ENCODE results near the gene HENMT1.
"Not testable (repeated sequence)": the region's sequence is repeated elsewhere in the genome, so short reads cannot be mapped to it uniquely, and the experiment has no call there.

Gene HENMT1

DNA sequence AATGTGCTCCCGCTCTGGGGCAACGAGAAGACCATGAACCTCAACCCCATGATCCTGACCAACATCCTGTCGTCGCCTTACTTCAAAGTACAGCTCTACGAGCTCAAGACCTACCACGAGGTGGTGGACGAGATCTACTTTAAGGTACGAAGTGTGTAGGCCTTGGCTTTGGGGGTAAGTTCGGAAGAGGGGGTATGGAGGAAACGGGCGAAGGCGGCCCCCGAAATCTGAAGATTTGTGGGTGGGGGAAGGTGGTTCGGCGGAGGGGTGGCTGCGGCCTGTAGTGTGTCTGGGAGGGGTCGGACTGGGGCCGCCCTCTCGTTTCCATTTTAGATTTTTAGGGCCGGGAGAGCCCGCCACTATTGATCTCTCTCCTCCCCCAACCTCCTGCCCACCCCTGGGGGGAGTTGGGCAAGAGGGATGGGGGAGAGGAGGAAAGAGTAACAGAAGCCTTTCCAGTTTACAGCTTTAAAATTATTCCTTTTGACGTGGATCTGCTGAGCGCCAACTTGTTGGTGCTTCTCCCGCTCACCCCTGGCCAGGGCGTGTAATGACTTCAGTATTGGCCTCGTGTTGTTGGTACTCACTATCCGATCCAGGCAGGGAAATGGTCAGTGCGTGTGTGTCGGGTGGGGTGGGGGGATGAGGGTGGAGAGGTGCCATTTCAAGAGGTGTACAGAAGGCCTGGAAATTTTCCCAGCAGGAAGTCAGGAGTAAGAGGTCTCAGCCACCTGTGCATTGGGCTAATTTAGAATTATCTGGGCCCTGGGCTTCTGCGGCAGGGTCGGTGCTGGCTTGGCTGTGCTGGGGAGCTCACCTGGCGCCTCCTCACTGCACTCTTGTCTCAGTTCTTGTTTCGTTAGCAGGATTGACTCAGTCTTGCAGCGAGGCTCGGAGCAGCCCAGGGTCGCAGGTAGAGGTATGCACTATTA is 32.1 kb upstream of the HENMT1 start:
- H3K4me1 ChIP-seq (ENCODE audit: control insufficient read depth in 1 of 2, insufficient read depth in 2 of 2, low read length in 2 of 2) = peaks cover 16 to 30% of the 10 kb centered on the region in 2 donors
- peak overlapping the region; percentile 97 for H3K27ac ChIP-seq (ENCODE audit: low read length)
- no peaks in the 10 kb centered on the region for H3K27me3 ChIP-seq (ENCODE audit: low read depth, low read length)
- H3K4me3 ChIP-seq (ENCODE audit: low read depth in 1 of 2, low read length in 2 of 2) = peak overlapping the region; percentile 94 to 96
- H3K9me3 ChIP-seq (ENCODE audit: control insufficient read depth in 1 of 2, low read length in 2 of 2) = no peaks in the 10 kb centered on the region
- H3K36me3 ChIP-seq (ENCODE audit: control insufficient read depth in 1 of 2, insufficient read depth in 2 of 2, low read length in 2 of 2) = peaks cover 23 to 25% of the 10 kb centered on the region in 2 donors

DNA sequence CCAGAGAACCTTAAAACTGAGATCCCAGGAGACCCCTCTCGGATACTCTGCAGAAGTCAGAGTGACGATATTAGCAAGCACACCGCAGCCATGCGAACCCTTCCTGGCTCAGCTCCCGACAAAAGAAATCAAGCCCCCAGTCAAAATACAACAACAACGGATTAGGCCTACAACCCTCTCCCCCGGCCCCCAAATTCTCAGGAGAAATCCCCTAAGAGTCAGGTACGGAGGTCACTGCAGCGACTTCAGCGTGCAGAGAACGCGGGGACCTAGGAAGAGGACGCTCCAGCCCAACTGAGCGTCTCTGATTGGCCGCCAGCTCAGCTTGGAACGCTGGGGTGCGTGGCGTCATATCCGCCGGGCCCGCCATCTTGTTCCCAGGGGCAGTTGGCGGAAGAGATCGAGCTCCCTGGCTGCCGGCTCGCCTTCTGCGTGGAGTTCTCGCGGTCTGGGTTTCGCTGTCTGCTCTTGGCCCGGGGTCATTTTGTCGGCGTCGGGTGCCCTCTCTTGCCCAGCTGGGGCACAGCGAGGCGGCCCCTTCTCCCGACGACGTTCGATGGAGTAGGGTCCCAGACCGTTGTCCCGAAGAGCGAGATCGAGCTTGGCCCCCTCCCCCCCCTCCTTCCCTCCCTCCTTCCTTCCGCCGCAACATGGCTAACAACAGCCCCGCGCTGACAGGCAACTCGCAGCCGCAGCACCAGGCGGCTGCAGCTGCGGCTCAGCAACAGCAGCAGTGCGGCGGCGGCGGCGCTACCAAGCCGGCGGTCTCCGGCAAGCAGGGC is 31.2 kb upstream of the HENMT1 start, which contains the start of gene PRPF38B:
Gene PRPF38B, plus strand, starts transcription at position 369 of the 782 bp plus-strand sequence. Its CDS starts 282 bp downstream, at position 651.
- H3K36me3 ChIP-seq (ENCODE audit: control insufficient read depth in 1 of 2, insufficient read depth in 2 of 2, low read length in 2 of 2) = peaks cover 15 to 17% of the 10 kb centered on the region in 2 donors
- no peaks in the 10 kb centered on the region for H3K27me3 ChIP-seq (ENCODE audit: low read depth, low read length)
- peaks cover 16 to 30% of the 10 kb centered on the region in 2 donors for H3K4me1 ChIP-seq (ENCODE audit: control insufficient read depth in 1 of 2, insufficient read depth in 2 of 2, low read length in 2 of 2)
- peak within 1 kb of the TSS; percentile 97 for H3K27ac ChIP-seq (ENCODE audit: low read length)
- peak within 1 kb of the TSS; percentile 94 to 96 for H3K4me3 ChIP-seq (ENCODE audit: low read depth in 1 of 2, low read length in 2 of 2)
- H3K9me3 ChIP-seq (ENCODE audit: control insufficient read depth in 1 of 2, low read length in 2 of 2) = no peaks in the 10 kb centered on the region

DNA sequence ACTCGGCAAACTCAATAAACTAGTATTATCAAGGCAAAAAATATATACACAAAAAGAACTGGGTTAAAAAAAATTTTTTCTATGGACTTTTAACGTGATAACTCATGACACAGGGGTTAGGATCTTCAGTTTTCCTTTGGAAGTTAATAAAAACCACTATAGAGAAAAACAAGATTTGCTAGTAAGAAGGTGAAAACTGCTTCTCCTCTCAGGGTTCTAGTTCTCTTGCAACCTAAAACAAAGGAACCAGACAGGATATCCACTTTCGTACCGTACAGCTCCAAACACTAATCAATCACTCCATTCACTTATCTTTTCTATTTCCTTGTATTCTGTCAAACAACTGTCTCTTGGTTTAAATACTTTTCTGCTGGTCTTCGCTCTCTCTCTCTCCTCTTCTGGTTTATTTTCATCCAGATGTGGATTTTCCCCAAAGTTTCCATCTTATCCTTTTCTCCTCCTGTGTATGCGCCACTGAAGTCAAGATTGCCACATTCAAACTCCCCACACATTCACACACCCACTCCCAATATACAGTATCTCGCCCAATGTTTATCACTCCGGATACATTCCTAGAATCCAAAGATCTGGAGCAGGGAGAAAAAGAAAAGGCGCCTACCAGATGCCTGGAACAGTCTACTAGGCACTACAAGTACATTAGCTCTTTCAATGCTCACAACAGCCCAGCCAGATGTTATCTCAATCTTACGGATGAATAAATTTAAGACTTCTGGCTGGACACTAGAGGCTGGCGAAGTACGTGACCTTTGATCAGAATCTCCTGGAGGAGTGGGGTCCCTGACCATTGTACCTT is 30.4 kb upstream of the HENMT1 start:
- Histone ChIP-seq H3K36me3 (ENCODE audit: control insufficient read depth in 1 of 2, insufficient read depth in 2 of 2, low read length in 2 of 2) (peaks cover 7 to 9% of the 10 kb centered on the region in 2 donors), H3K27me3 (ENCODE audit: low read depth, low read length) (no peaks in the 10 kb centered on the region), H3K4me1 (ENCODE audit: control insufficient read depth in 1 of 2, insufficient read depth in 2 of 2, low read length in 2 of 2) (peaks cover 16 to 30% of the 10 kb centered on the region in 2 donors), H3K4me3 (ENCODE audit: low read depth in 1 of 2, low read length in 2 of 2) (peak overlapping the region; percentile 94 to 96), H3K9me3 (ENCODE audit: control insufficient read depth in 1 of 2, low read length in 2 of 2) (no peaks in the 10 kb centered on the region), H3K27ac (ENCODE audit: low read length) (peak overlapping the region; percentile 97)

DNA sequence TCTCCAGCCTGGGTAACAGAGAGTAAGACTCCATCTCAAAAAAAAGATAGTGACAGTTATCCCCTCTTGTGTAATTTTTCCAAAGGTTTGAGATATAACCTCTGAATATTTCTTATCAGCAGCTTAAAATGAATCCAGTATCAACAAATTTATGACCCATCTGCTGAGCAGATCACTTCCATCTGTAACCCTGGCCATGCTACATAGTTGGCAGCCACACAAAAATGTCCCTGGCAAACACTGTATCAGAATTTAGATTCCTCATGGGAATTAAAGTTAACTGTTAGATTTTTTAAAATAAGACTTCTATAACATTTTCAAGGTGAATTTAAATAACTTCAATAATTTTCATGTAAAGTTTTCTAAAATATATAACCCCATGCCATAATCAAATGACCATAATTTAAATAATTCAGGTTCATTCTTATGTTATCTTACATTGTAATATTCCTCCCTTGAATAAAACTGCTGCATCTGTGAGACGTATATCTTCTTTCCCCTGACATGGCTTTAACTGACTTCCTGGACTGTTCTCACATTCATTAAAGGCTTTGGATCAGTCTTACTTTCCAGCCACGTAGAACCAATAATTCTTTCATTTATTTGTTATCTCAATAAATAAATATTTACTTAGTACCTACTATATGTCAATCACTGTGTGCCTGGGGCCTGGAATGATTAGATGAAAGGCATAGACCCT is 25.9 kb upstream of the HENMT1 start:
- H3K4me1 ChIP-seq (ENCODE audit: control insufficient read depth in 1 of 2, insufficient read depth in 2 of 2, low read length in 2 of 2) = peaks cover 5 to 8% of the 10 kb centered on the region in 2 donors
- no peaks in the 10 kb centered on the region for H3K27me3 ChIP-seq (ENCODE audit: low read depth, low read length)
- no peak overlapping the region for H3K27ac ChIP-seq (ENCODE audit: low read length)

DNA sequence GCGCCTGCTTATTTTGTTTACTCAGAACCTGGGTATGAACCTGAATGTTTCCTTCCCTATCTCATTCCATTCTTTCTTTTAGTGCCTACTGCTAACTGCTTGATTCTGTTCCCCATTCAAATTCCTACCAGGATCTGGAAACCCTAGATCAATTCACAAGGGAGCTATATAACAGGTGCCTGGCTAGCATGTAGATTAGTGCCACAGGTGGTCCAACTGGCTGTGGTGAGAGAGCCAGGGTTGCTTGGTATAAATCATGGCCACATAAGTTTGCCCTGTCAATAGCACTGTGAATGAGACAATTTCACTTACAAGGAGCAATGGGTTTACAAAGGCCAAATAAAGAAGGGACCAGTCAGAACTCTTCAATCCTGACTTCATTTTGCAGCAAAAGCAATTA is 24.6 kb upstream of the HENMT1 start:
- Histone ChIP-seq H3K27me3 (ENCODE audit: low read depth, low read length) (no peaks in the 10 kb centered on the region), H3K4me1 (ENCODE audit: control insufficient read depth in 1 of 2, insufficient read depth in 2 of 2, low read length in 2 of 2) (no peaks in the 10 kb centered on the region), H3K36me3 (ENCODE audit: control insufficient read depth in 1 of 2, insufficient read depth in 2 of 2, low read length in 2 of 2) (no peaks in the 10 kb centered on the region), H3K27ac (ENCODE audit: low read length) (no peak overlapping the region), H3K9me3 (ENCODE audit: control insufficient read depth in 1 of 2, low read length in 2 of 2) (no peaks in the 10 kb centered on the region), H3K4me3 (ENCODE audit: low read depth in 1 of 2, low read length in 2 of 2) (no peak overlapping the region)

More for the DNA sequence above, 25.9 kb upstream of the HENMT1 start:
- Histone ChIP-seq H3K36me3 (ENCODE audit: control insufficient read depth in 1 of 2, insufficient read depth in 2 of 2, low read length in 2 of 2) (no peaks in the 10 kb centered on the region), H3K4me3 (ENCODE audit: low read depth in 1 of 2, low read length in 2 of 2) (no peak overlapping the region), H3K9me3 (ENCODE audit: control insufficient read depth in 1 of 2, low read length in 2 of 2) (no peaks in the 10 kb centered on the region)

DNA sequence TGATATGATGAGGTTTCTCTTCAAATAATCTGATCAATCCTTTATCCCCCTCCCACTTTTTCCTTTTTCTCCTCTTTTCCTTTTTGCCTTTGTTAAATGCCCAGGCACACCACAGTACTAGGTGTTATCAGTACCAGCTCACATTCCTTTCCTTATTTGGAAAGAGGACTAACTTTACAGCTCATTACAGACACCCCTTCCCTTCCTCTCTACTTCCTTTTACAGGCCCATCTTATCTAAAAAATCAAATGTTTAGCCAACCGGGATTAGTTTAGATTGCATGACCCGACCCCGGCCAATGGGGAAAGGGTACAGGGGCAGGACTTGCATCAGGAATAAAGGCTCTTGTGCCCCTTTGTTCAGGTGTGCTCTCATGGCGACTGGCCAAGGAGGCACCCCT is 20.8 kb upstream of the HENMT1 start:
- not testable (repeated sequence) for H3K36me3 ChIP-seq (ENCODE audit: control insufficient read depth in 1 of 2, insufficient read depth in 2 of 2, low read length in 2 of 2)

DNA sequence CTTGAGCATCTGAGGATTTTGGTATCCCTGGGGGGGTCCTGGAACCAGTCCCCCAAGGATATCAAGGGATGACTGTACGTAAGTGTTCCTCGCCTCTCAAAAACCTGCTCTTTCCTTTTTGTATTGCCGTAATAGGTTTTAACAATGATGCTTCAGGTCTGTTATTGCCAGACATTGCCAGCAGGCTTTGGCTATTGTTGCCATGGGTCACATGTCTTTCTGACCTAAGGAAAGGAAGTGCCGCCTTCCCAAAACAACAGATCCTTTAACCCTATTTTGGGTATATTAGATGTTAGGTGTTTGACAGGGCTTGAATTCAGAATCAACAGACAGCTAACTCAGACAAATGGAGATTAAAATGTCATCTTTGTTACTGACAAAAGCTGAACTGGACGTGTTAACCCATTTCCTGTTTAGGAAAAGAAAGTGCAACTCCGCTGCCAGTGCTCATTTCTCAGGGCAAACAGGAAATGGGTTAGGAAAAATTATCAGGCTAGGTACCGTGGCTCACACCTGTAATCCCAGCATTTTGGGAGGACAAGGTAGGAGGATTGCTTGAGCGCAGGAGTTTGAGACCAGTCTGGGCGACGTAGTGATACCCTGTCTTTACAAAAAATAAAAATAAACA is 18.8 kb upstream of the HENMT1 start:
- Histone ChIP-seq H3K36me3 (ENCODE audit: control insufficient read depth in 1 of 2, insufficient read depth in 2 of 2, low read length in 2 of 2) (no peaks in the 10 kb centered on the region), H3K4me1 (ENCODE audit: control insufficient read depth in 1 of 2, insufficient read depth in 2 of 2, low read length in 2 of 2) (no peaks in the 10 kb centered on the region), H3K27me3 (ENCODE audit: low read depth, low read length) (no peaks in the 10 kb centered on the region), H3K9me3 (ENCODE audit: control insufficient read depth in 1 of 2, low read length in 2 of 2) (no peaks in the 10 kb centered on the region), H3K4me3 (ENCODE audit: low read depth in 1 of 2, low read length in 2 of 2) (no peak overlapping the region), H3K27ac (ENCODE audit: low read length) (no peak overlapping the region)

More for the DNA sequence above, 20.8 kb upstream of the HENMT1 start:
- H3K27ac ChIP-seq (ENCODE audit: low read length); H3K4me1 ChIP-seq (ENCODE audit: control insufficient read depth in 1 of 2, insufficient read depth in 2 of 2, low read length in 2 of 2); H3K4me3 ChIP-seq (ENCODE audit: low read depth in 1 of 2, low read length in 2 of 2); H3K9me3 ChIP-seq (ENCODE audit: control insufficient read depth in 1 of 2, low read length in 2 of 2); H3K27me3 ChIP-seq (ENCODE audit: low read depth, low read length): not testable (repeated sequence)

DNA sequence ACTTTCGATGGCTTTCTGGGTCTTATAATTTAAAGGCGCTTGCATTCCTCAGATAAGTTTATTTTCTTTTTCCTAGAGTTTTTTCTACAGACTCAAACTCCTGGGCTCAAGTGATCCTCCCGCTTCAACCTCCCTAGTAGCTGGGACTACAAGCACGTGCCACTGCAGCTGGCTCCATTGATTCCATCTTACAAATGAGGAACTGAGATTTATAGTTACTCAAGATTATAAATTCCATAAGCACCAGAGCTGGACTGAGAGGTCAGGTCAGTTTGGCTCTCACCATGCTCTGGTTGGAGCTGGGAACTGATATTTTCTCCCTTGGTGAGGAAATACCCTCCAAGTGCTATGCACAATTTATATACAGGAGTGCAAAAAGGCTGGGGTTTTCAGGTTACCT is 17.8 kb upstream of the HENMT1 start:
- Histone ChIP-seq H3K36me3 (ENCODE audit: control insufficient read depth in 1 of 2, insufficient read depth in 2 of 2, low read length in 2 of 2) (no peaks in the 10 kb centered on the region), H3K27ac (ENCODE audit: low read length) (no peak overlapping the region), H3K4me1 (ENCODE audit: control insufficient read depth in 1 of 2, insufficient read depth in 2 of 2, low read length in 2 of 2) (no peaks in the 10 kb centered on the region), H3K27me3 (ENCODE audit: low read depth, low read length) (no peaks in the 10 kb centered on the region), H3K9me3 (ENCODE audit: control insufficient read depth in 1 of 2, low read length in 2 of 2) (no peaks in the 10 kb centered on the region), H3K4me3 (ENCODE audit: low read depth in 1 of 2, low read length in 2 of 2) (no peak overlapping the region)

DNA sequence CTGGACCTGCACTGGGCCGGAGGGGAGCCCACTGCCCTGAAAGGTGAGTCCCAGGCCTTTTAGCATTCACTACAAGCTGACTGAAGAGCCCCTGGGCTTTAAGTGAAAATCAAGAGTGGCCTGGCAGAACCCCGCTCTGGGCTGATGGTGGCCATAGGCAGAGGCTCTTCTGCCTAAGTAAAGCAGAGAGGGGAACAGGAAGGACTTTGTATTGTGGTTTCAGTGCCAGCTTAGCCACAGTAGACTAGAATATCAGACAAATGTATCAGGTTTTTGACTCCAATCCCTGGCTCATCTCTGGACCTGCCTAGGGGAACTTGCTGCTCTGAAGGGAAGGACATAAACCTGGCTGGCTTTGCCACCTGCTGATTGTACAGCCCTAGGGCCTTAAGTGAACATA is 10.2 kb upstream of the HENMT1 start:
- Histone ChIP-seq H3K27me3 (ENCODE audit: low read depth, low read length) (no peaks in the 10 kb centered on the region), H3K36me3 (ENCODE audit: control insufficient read depth in 1 of 2, insufficient read depth in 2 of 2, low read length in 2 of 2) (no peaks in the 10 kb centered on the region), H3K9me3 (ENCODE audit: control insufficient read depth in 1 of 2, low read length in 2 of 2) (no peaks in the 10 kb centered on the region), H3K27ac (ENCODE audit: low read length) (no peak overlapping the region), H3K4me3 (ENCODE audit: low read depth in 1 of 2, low read length in 2 of 2) (no peak overlapping the region), H3K4me1 (ENCODE audit: control insufficient read depth in 1 of 2, insufficient read depth in 2 of 2, low read length in 2 of 2) (no peaks in the 10 kb centered on the region)

DNA sequence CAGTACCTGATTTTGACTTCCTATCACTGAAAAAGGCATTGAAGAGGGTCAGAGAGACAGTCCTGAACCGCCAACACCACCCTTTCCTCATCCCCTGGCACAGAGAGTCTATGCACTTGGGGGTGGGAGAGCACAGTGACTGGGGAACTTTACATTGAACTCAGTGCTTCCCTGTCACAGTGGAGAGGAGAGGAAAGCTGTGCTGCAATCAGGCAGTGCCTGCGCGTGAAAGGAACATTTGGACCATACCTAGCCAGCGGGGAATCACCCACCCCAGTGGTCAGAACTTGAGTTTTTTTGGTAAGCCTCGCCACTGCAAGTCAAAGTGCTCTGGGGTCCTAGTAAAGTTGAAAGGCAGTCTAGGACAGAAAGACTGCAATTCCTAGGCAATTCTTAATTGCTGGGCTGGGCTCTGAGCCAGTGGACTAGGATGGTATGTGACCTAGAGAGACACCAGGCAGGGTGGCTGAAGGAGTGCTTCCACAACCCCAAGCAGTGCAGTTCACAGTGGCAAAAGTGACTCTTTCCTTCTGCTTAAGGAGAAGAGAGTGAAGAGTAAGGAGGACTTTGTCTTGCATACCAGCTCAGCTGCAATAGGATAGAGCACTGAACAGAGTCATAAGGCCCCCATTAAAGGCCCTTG is 9.4 kb upstream of the HENMT1 start:
- Histone ChIP-seq H3K4me3 (ENCODE audit: low read depth in 1 of 2, low read length in 2 of 2) (no peak overlapping the region), H3K4me1 (ENCODE audit: control insufficient read depth in 1 of 2, insufficient read depth in 2 of 2, low read length in 2 of 2) (no peaks in the 10 kb centered on the region)

More for the DNA sequence above, 9.4 kb upstream of the HENMT1 start:
- H3K36me3 ChIP-seq (ENCODE audit: control insufficient read depth in 1 of 2, insufficient read depth in 2 of 2, low read length in 2 of 2) = no peaks in the 10 kb centered on the region
- H3K27me3 ChIP-seq (ENCODE audit: low read depth, low read length) = no peaks in the 10 kb centered on the region
- no peak overlapping the region for H3K27ac ChIP-seq (ENCODE audit: low read length)
- H3K9me3 ChIP-seq (ENCODE audit: control insufficient read depth in 1 of 2, low read length in 2 of 2) = no peaks in the 10 kb centered on the region
